Thoracic aorta (tissue), 2 donors: ENCODE results near the gene MTM1. TPM values are rescaled to one million over a fixed set of nuclear protein-coding genes. Genes with fewer than 3 reads are reported as not detected.

Source experiments
- ATAC-seq: fragments of 150-250 bp; one replicate; pipeline ENCODE4 v1.8.0; 2017; ENCODE audit warnings: low read depth; ENCODE audit not compliant: insufficient number of reproducible peaks, low FRiP score
- DNase-seq: peaks from one replicate; pipeline ENCODE4 v3.0.0-alpha.2; 2020; ENCODE audit warnings: low spot score
- H3K27ac ChIP-seq, 2 donors: fragments of 200-600 bp; sonication (generic); 1 replicate in 1 of 2; 2 replicates in 1 of 2; pipeline ENCODE4 v1.5.1; 2016; ENCODE audit warnings: mild to moderate bottlenecking in 2 of 2, moderate library complexity in 2 of 2
- H3K27me3 ChIP-seq: fragments of 200-600 bp; sonication (generic); replicated peaks from 2 replicates; pipeline ENCODE4 v1.6.0; 2016; ENCODE audit warnings: mild to moderate bottlenecking; ENCODE audit not compliant: insufficient read depth
- H3K36me3 ChIP-seq: fragments of 200-600 bp; sonication (generic); one replicate; pipeline ENCODE4 v1.5.1; 2016
- H3K4me1 ChIP-seq, 2 donors: fragments of 200-600 bp; sonication (generic); 1 replicate in 1 of 2; 2 replicates in 1 of 2; pipeline versions ENCODE4 v1.5.1 to v1.6.0; 2016; ENCODE audit warnings: low read depth in 2 of 2, mild to moderate bottlenecking in 1 of 2; ENCODE audit not compliant: control insufficient read depth in 1 of 2
- H3K4me3 ChIP-seq: fragments of 200-600 bp; sonication (generic); 2 replicates; pipeline ENCODE4 v1.5.1; 2016; ENCODE audit warnings: mild to moderate bottlenecking
- H3K9me3 ChIP-seq: fragments of 200-600 bp; sonication (generic); 2 replicates; pipeline ENCODE4 v1.5.1; 2016
- total RNA-seq, 2 donors: library from RNA; depleted of rRNA; stranded (reverse); fragments of >200 nt; gene quantifications; one replicate each; pipeline versions ENCODE4 v1.1.0 to v1.2.3, GENCODE V29; 2016
- TF ChIP-seq, protein P1 (sequence below): fragments of 200-600 bp; sonication (generic); IDR thresholded peaks from one replicate; pipeline ENCODE4 v1.5.1; 2019; ENCODE audit warnings: antibody characterized with exemption

Gene MTM1
- total RNA-seq, 2 donors from 2014 or later = 18.8 to 21.4 TPM

DNA sequence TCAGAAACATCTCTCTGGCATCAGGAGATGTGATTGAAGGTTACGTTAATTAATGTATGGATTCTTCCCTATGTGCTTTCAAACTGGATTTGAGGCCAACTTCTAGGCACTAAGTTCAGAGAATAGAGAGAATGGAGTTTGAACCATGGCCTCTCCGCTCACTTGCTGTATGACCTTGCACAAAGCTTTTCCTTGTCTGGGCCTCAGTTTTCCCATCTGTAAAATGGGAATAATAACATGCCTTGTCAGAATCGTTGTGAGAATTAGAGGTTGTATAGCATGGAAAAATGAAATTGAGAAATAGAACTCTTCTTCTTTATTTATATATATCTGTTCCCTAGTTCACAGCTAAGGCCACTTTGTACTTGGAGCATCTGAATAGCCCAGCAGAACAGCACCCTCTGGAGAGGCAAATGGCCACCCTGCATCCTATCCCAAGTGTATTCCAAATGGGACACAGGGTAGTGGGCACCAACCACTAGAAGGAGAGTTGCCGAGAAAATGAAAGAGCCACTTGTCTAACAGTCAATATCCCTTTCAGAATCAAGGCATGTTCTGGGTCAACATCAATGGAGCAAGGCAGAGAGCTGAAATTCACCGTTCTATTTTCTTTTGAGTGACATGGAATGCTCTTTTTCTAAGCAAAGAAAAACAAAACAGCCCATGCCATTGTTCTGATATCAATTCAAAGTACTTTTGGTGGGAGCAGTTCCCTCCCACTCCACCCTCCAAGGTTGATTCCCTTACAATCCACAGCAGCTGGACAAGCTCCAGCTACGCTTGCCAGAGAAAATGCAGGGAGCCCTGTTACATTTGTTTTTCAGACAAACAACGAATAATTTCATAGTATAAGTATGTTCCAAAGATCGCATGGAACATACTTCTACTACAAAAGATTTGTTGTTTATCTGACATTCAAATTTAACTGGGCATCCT lies 23.3 kb upstream of the MTM1 start:
- no peaks in the 10 kb centered on the region for H3K36me3 ChIP-seq
- no peak for ATAC-seq
- H3K4me1 ChIP-seq = peaks cover 6 to 28% of the 10 kb centered on the region in 2 donors
- H3K27ac ChIP-seq = no peak overlapping the region
- H3K9me3 ChIP-seq = no peaks in the 10 kb centered on the region
- TF ChIP-seq, protein P1, sequence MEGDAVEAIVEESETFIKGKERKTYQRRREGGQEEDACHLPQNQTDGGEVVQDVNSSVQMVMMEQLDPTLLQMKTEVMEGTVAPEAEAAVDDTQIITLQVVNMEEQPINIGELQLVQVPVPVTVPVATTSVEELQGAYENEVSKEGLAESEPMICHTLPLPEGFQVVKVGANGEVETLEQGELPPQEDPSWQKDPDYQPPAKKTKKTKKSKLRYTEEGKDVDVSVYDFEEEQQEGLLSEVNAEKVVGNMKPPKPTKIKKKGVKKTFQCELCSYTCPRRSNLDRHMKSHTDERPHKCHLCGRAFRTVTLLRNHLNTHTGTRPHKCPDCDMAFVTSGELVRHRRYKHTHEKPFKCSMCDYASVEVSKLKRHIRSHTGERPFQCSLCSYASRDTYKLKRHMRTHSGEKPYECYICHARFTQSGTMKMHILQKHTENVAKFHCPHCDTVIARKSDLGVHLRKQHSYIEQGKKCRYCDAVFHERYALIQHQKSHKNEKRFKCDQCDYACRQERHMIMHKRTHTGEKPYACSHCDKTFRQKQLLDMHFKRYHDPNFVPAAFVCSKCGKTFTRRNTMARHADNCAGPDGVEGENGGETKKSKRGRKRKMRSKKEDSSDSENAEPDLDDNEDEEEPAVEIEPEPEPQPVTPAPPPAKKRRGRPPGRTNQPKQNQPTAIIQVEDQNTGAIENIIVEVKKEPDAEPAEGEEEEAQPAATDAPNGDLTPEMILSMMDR = no peak
- no peaks in the 10 kb centered on the region for H3K27me3 ChIP-seq
- no peak for DNase-seq
- no peak overlapping the region for H3K4me3 ChIP-seq

DNA sequence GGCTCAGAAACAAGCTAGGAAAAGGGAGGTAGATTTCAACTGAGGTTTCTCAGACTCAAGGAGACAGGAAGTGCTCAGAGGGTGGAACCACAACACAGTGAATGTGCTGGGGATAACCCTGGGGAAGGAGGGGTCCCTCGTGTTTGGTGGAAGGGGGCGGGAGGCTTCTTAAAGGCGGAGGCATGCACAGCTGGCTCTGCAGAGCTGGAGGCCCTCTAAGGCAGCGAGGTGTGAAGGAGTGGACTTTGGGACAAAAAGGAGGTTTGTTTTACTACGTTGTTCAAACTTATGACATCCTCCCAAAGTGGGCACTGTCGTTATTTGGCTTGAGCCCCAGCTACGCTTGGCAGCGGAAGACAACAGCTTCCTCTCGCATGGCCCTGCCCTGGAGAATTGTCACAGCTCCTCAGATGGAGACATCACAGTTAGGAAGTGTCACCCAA lies 21.7 kb upstream of the MTM1 start:
- Histone ChIP-seq H3K4me3 (no peak overlapping the region), H3K27ac (peak overlapping the region; percentile 73 to 88), H3K36me3 (no peaks in the 10 kb centered on the region), H3K9me3 (no peaks in the 10 kb centered on the region), H3K4me1 (peaks cover 6 to 28% of the 10 kb centered on the region in 2 donors), H3K27me3 (no peaks in the 10 kb centered on the region)
- TF ChIP-seq, protein P1 = no peak
- ATAC-seq (no peak), DNase-seq (no peak)

DNA sequence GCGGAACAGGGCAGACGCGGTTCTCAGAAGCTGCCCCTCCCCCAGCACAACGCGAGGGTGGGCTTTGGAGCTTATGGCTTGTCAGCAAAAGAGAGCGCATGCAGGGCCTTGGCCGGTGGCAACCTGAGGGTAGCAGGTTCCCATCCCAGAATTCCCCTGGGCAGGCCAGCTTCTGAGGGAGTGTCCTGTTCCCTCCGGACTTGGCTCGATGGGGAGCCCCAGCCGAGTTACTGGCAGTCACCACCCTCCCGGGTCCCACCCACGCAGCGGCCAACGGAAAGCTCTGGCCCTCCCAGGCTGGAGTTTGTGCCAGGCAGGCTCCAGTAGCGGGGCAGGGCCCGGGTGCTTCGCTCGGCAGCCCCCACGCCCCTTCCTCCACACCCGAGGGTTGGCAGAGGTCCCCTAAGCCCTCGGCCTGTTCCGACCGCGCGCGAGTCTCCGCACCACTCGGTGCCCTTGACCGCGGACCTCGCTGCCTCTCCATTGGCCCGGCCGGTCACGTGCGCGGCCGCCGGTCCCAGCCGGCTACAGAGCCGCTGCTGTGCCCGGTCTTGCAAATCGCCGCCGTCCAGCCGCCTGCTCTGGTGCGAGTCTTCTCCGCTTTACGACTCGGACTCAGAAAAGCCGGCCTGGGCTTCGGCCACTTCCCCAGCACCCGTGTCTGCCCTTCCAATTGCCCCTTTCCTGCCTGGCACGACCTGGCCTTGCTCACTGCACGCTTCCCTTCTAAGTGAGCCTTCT lies 20.9 kb upstream of the MTM1 start:
- Histone ChIP-seq H3K27me3 (no peaks in the 10 kb centered on the region), H3K4me1 (peaks cover 6 to 28% of the 10 kb centered on the region in 2 donors), H3K36me3 (no peaks in the 10 kb centered on the region), H3K27ac (peak overlapping the region; percentile 73 to 88), H3K4me3 (peak overlapping the region; percentile 67), H3K9me3 (no peaks in the 10 kb centered on the region)
- TF ChIP-seq, protein P1 = no peak
- peak; percentile 89 for ATAC-seq
- DNase-seq = peak; percentile 33

DNA sequence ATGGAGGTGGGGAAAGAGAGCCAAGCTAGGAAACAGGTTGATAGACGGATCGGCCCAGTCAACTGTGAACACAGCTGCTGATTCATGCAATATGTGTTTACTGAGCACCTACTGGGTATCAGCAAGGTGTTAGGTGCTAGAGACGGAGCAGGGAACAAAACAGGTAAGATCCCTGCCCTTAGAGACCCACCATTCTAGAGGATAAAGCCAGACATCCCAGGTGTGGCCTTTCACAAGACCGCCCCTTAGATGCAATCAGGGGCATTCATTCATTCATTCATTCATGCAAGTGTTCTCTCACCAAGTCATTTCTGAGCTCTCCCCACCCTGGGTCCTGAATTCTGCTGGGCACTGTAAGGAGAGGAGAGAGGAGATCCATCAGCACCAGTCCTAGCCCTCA lies 20.2 kb upstream of the MTM1 start:
- Histone ChIP-seq H3K4me3 (peak overlapping the region; percentile 67), H3K27me3 (no peaks in the 10 kb centered on the region), H3K36me3 (no peaks in the 10 kb centered on the region), H3K9me3 (no peaks in the 10 kb centered on the region), H3K27ac (peak overlapping the region; percentile 73 to 88), H3K4me1 (peaks cover 6 to 28% of the 10 kb centered on the region in 2 donors)
- ATAC-seq (no peak), DNase-seq (no peak)
- TF ChIP-seq, protein P1 = no peak

DNA sequence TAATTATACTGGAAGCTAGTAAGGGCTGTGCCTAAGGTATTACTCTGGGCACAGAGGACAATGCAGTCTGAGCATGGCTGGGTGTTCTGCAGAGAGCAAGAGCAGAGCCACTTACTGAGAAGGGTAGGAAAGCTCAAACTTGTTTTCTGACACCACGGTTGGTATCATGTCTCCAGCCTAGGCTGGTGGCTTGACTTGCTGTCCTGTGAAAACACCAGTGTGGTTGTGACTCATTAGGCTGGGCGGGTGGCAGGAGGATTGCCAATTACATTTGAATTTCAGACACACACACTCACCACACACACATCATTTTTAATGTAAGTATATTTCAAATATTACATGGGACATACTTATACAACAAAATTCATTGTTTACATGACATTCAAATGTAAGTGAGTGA lies 19.7 kb upstream of the MTM1 start:
- TF ChIP-seq, protein P1 = no peak
- no peaks in the 10 kb centered on the region for H3K9me3 ChIP-seq
- H3K27ac ChIP-seq = no peak overlapping the region
- peaks cover 6 to 28% of the 10 kb centered on the region in 2 donors for H3K4me1 ChIP-seq
- no peaks in the 10 kb centered on the region for H3K27me3 ChIP-seq
- H3K4me3 ChIP-seq = no peak overlapping the region
- H3K36me3 ChIP-seq = no peaks in the 10 kb centered on the region
- no peak for DNase-seq
- no peak for ATAC-seq
